Astrocyte of the spinal cord (primary cell): ENCODE measurements around the gene PPP1R9A.

Experiments used
- DNase-seq: peaks from one replicate; pipeline ENCODE4 v3.0.0; 2011; ENCODE audit warnings: low read depth, low spot score
- H3K4me3 ChIP-seq: 2 replicates; pipeline ENCODE4 v1.5.1; 2011; ENCODE audit warnings: low read depth, mild to moderate bottlenecking, low read length, moderate library complexity
- CTCF ChIP-seq: IDR thresholded peaks from 2 replicates; pipeline ENCODE4 v1.5.1; 2012; ENCODE audit warnings: low read depth, mild to moderate bottlenecking, low read length, inconsistent platforms
- in situ Hi-C: cut with HindIII; loops from 2 replicates; pipeline ENCODE4 v1.10.0; 2017; ENCODE audit warnings: low sequenced_read_pairs

The PPP1R9A gene

GRCh38 chr7:95220328-95220727 lies 312.9 kb downstream of the PPP1R9A start:
- DNase-seq: no peak
- in situ Hi-C loops: no loop called here
- no peak overlapping the region for H3K4me3 ChIP-seq
- no peak for TF ChIP-seq CTCF

GRCh38 chr7:95225301-95225700 lies 317.9 kb downstream of the PPP1R9A start:
- TF ChIP-seq CTCF: no peak
- in situ Hi-C loops: no loop called here
- H3K4me3 ChIP-seq: no peak overlapping the region
- DNase-seq: no peak

- DNase-seq: no peak
- no peak overlapping the region for H3K4me3 ChIP-seq
- no peak for TF ChIP-seq CTCF
- in situ Hi-C loops: no loop called here
These were observed 321.9 kb downstream of the PPP1R9A start for GRCh38 chr7:95229301-95229700.

GRCh38 chr7:95238252-95238943 lies 331.0 kb downstream of the PPP1R9A start:
- in situ Hi-C loops: no loop called here
- no peak overlapping the region for H3K4me3 ChIP-seq
- TF ChIP-seq CTCF: no peak
- DNase-seq: no peak

- no peak for TF ChIP-seq CTCF
- no peak for DNase-seq
- in situ Hi-C loops: no loop called here
- no peak overlapping the region for H3K4me3 ChIP-seq
These were observed 333.5 kb downstream of the PPP1R9A start for GRCh38 chr7:95240921-95241320.

GRCh38 chr7:95242266-95242665 lies 334.9 kb downstream of the PPP1R9A start:
- in situ Hi-C loops: no loop called here
- H3K4me3 ChIP-seq: no peak overlapping the region
- DNase-seq: no peak
- TF ChIP-seq CTCF: no peak
